GM12891 (cell line): ENCODE measurements around the gene NRN1.

ENCODE experiments used
- DNase-seq: peaks from one replicate; pipeline ENCODE4 v3.0.0; 2011; ENCODE audit warnings: low spot score; ENCODE audit not compliant: insufficient read length
- FAIRE-seq: peaks from 2 replicates; lab custom pipeline; 2011; peaks lifted over from hg19 to GRCh38; lab: Jason Lieb, UNC
- PAX5 ChIP-seq: IDR thresholded peaks from 2 replicates; pipeline ENCODE4 v1.6.1; 2011; ENCODE audit warnings: low read length, moderate library complexity, mild to moderate bottlenecking; ENCODE audit not compliant: insufficient read depth, severe bottlenecking
- POLR2A ChIP-seq: IDR thresholded peaks from 2 replicates; pipeline ENCODE4 v1.6.1; 2011; ENCODE audit warnings: low read depth, low read length, control low read depth
- POLR2AphosphoS5 ChIP-seq: IDR thresholded peaks from 2 replicates; pipeline ENCODE4 v1.6.1; 2011; ENCODE audit warnings: low read depth, low read length, control low read depth
- POU2F2 ChIP-seq: IDR thresholded peaks from 2 replicates; pipeline ENCODE4 v1.6.1; 2011; ENCODE audit warnings: low read depth, mild to moderate bottlenecking, control low read depth, low read length, moderate library complexity
- SPI1 ChIP-seq: IDR thresholded peaks from 2 replicates; pipeline ENCODE4 v1.6.1; 2011; ENCODE audit warnings: low read depth, low read length, control low read depth
- TAF1 ChIP-seq: IDR thresholded peaks from 2 replicates; pipeline ENCODE4 v1.6.1; 2011; ENCODE audit warnings: low read depth, low read length, control low read depth

NRN1 gene

GRCh38 chr6:6008648-6009421 is 2.1 kb upstream of the NRN1 start:
- TF ChIP-seq POLR2AphosphoS5 (no peak), POU2F2 (no peak), SPI1 (no peak), POLR2A (no peak), PAX5 (no peak), TAF1 (no peak)
- DNase-seq (peak; percentile 76), FAIRE-seq (peak; percentile 60)

GRCh38 chr6:6008089-6008647 is 1.4 kb upstream of the NRN1 start:
- TF ChIP-seq SPI1 = no peak
- TF ChIP-seq POLR2AphosphoS5 = no peak
- TF ChIP-seq PAX5 = no peak
- TF ChIP-seq POLR2A = no peak
- no peak for TF ChIP-seq POU2F2
- no peak for TF ChIP-seq TAF1
- FAIRE-seq (peak; percentile 54), DNase-seq (no peak)

GRCh38 chr6:6007366-6008088 is 802 bp upstream of the NRN1 start:
- DNase-seq (no peak), FAIRE-seq (peak; percentile 86)
- TF ChIP-seq POU2F2 (no peak), PAX5 (no peak), TAF1 (no peak), POLR2AphosphoS5 (no peak), SPI1 (no peak), POLR2A (no peak)

GRCh38 chr6:6006006-6006427 is 708 bp downstream of the NRN1 start:
- no peak for FAIRE-seq
- no peak for DNase-seq
- TF ChIP-seq TAF1 (no peak), POLR2AphosphoS5 (no peak)

GRCh38 chr6:6005051-6006005 is 1.4 kb downstream of the NRN1 start:
- TF ChIP-seq SPI1 (no peak), POLR2A (no peak), TAF1 (no peak), PAX5 (no peak), POU2F2 (no peak), POLR2AphosphoS5 (no peak)
- DNase-seq = no peak
- FAIRE-seq = no peak

GRCh38 chr6:6004390-6004995 is 2.2 kb downstream of the NRN1 start:
- no peak for DNase-seq
- TF ChIP-seq PAX5 (no peak), POU2F2 (no peak), SPI1 (no peak), POLR2AphosphoS5 (no peak), TAF1 (no peak), POLR2A (no peak)

GRCh38 chr6:6003621-6004366 is 2.9 kb downstream of the NRN1 start:
- FAIRE-seq = no peak
- DNase-seq = no peak
- TF ChIP-seq SPI1 = no peak
- TF ChIP-seq POLR2A = no peak
- TF ChIP-seq PAX5 = no peak
- no peak for TF ChIP-seq TAF1
- TF ChIP-seq POLR2AphosphoS5 = no peak
- no peak for TF ChIP-seq POU2F2

More at GRCh38 chr6:6004390-6004995, 2.2 kb downstream of the NRN1 start:
- peak; percentile 13 for FAIRE-seq

GRCh38 chr6:6002848-6003620 is 3.7 kb downstream of the NRN1 start:
- DNase-seq (no peak), FAIRE-seq (no peak)
- no peak for TF ChIP-seq TAF1
- TF ChIP-seq SPI1 = no peak
- no peak for TF ChIP-seq POLR2AphosphoS5
- TF ChIP-seq POLR2A = no peak
- no peak for TF ChIP-seq POU2F2
- no peak for TF ChIP-seq PAX5
